ENCODE data around the gene RNF213.
A peak's percentile ranks its signal among the peaks of the same experiment; 100 is the strongest.

RNF213 gene

GRCh38 chr17:80429356-80430275 lies 169.0 kb downstream of the RNF213 start:
- DNase-seq (ENCODE audit: low read depth in 1 of 2, low spot score in 1 of 2): no peak

DNA sequence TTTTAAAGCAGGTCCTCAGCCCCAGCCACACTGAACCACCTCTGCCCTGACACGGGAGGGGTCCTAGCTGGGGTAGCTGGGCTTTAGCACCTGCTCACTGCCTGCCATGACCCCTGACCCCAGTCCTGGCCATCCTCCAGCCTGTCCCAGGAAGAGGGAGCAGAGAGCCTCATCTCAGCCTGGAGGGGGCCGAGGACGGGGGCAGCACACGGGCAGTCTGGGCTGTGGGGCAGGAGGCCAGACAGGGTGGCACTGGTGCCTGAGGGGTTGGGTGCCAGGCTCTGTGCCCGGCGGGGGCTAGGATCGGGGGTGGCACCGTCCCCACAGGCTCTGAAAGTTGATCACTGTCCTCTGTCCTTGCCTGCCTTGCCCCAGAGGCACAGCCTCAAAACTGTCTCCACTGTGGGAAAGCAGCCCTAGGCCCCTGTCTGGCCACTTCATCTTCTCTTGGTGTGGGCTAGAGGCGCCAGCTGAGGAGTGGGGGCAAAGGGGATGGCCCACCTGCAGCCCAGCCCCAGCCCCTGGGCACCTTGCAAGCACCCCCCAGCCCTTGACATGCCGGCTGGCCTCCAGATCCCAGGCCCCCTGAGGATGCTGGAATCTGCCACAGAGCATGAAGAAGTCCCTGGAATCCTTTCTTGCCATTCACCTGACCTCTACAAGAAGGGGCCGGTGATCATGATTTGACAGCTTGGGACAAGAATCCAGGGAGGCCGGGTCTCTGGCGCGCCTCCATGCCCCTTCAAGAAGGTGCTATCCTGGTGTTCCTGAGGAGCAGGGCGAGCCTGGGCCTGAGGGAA lies 170.0 kb downstream of the RNF213 start:
- DNase-seq (ENCODE audit: low read depth in 1 of 2, low spot score in 1 of 2): no peak

DNA sequence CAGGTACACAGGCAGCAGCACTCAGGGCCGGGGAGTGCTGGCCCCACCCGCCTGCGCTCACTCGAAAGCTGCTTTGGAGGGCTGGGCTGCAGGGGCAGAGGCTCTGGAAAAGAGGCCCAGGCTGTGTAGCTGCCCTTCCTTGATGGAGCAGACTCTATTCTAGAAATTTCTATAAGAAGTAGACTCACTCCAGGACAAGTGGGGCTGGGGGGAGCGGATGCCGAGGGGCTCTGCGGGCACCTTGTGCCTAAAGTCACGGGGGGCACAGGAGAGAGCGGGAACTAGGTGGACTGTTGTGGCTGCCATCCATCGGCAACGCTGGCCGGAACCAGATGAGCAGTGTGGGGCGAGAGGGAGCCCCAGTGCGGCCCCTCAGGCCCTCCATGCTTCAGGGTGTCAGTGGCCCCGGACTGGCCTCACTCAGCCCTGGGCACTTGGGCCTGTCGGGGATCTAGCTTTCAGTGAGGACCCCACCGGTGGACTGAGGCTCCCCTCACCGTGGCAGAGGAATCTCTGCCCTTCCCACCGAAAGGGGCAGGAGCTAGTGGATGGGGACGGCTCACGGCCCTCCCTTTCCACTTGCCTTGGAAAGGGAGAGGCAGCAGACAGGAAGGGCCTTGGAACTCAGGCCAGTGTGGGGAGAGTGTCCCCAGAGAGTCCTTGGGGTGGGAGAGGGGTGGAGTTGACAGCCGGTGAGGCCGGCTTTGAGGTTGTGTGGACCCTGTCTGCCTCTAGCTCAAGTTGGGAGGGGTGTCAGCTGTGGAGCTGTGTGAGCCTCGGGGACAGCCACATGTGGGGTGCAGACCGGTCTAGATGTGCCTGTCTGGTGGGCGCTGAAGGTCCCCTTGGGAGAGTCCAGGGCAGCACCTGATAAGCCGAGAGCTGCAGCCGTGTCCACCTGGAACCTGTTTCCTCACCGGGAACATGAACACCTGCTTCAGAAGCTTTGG lies 170.9 kb downstream of the RNF213 start:
- no peak for DNase-seq (ENCODE audit: low read depth in 1 of 2, low spot score in 1 of 2)

- no peak for DNase-seq (ENCODE audit: low read depth in 1 of 2, low spot score in 1 of 2)
Observed at GRCh38 chr17:80432350-80432955, 171.8 kb downstream of the RNF213 start.

GRCh38 chr17:80432961-80433550 lies 172.4 kb downstream of the RNF213 start:
- no peak for DNase-seq (ENCODE audit: low read depth in 1 of 2, low spot score in 1 of 2)

DNA sequence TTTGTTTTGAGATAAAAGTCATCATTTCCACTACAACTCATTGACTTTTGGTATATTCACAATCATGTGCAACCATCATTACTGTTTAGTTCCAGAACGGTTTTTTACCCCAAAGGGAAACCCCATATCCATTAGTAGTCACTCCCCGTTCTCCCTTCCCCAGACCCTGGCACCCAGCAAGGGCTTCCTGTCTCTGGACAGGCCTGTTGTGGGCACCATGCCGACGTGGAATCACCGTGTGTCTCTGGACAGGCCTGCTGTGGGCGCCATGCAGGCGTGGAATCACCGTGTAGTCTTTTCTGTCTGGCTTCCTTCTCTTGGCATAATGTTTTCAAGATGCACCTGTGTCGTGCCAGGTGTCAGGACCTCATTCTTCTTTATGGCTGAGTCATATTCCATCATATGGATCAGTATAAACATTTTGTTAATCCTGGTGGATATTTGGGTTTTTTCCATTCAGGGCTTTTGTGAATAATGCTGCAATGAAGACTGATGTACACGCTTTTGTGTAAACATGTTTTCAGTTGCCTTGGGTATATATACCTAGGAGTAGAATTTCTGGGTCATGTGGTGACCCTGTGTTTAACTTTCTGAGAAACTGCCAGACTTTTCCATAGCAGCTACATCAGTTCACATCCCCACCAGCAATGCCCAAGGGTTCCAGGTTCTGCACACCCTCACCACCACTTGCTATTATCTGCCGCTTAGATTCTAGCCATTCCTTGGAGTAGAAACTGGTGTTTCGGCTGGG lies 173.4 kb downstream of the RNF213 start:
- DNase-seq (ENCODE audit: low read depth in 1 of 2, low spot score in 1 of 2): no peak

GRCh38 chr17:80437532-80437931 lies 176.9 kb downstream of the RNF213 start:
- no peak for DNase-seq (ENCODE audit: low read depth in 1 of 2, low spot score in 1 of 2)

DNA sequence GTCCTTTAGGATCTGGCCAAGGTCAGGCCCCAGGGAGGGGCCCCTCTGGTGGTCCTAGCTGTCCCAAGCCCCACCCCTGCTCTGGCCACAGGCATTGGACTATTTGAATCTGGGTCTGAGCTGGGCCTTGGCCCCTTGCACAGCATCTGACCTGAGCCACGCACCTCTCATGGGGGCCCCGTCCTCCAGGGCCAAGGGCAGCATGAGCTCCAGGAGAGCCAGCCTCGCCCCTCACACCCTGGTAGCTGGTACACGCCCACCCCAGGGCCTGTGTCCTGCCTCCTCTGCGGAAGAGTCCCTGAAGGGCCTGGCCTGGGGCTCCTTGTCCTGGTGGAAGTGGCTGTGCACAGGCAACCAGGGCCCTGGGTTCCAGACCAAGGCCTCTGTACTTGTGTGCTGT lies 178.2 kb downstream of the RNF213 start:
- no peak for DNase-seq (ENCODE audit: low read depth in 1 of 2, low spot score in 1 of 2)

DNA sequence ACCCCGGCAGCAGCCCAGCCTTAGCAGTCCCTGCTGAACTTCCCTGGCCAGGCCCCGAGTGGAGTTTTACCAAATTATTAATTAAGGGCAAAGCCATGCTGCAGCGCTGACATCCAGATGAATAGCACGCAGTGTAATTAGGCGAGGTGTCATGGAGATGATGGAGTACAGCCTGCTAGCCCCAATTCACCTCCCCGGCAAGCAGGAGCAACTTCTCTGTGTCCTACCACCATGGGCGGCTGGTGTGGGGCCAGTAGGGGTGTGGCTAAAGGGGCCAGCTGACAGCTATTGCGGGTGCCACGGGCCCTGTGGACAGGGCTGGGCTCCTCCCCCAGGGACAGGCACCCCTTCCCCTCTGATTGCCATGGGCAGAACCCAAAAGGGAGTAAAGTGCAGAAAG lies 178.8 kb downstream of the RNF213 start:
- no peak for DNase-seq (ENCODE audit: low read depth in 1 of 2, low spot score in 1 of 2)

DNA sequence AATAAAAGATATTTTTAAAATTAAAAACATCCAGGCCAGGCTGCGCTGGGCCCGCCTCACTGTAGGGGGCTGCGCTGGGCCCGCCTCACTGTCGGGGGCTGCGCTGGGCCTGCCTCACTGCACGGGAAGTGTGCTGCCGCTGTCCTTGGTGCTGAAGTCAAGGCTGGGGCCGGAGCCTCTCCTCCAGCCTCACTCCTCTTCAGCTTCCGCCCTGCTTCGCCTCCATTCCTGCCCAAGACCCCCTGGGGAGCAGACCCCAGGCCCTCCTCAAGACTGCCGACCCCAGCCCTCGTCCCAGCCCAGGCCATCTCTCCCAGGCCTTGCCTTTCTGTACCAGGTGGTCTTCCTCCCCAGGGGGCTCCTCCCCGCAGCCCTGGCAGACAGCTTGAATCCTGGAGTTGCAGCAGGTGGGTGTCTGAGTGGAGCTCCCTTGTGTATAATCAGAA lies 180.5 kb downstream of the RNF213 start:
- DNase-seq (ENCODE audit: low read depth in 1 of 2, low spot score in 1 of 2): peak; percentile 19 to 21

- no peak for DNase-seq (ENCODE audit: low read depth in 1 of 2, low spot score in 1 of 2)
Observed at GRCh38 chr17:80441598-80442322, 181.1 kb downstream of the RNF213 start.

DNA sequence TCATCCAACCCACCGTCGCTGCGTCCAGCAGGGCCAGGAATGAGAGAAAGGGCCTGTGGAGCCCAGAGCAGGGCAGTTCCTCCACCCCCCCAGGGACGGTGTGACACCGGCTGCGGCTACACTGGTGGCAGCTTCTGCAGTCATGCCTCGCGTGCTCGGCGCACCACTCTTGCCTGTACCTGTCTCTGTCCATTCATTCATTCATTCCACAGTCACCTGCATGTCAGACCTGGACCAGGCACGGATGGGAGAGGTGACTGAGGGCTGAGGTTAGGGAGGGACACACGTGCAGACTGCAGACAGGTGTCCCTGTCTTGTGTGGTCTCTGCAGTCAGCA lies 181.6 kb downstream of the RNF213 start:
- DNase-seq (ENCODE audit: low read depth in 1 of 2, low spot score in 1 of 2): no peak

DNA sequence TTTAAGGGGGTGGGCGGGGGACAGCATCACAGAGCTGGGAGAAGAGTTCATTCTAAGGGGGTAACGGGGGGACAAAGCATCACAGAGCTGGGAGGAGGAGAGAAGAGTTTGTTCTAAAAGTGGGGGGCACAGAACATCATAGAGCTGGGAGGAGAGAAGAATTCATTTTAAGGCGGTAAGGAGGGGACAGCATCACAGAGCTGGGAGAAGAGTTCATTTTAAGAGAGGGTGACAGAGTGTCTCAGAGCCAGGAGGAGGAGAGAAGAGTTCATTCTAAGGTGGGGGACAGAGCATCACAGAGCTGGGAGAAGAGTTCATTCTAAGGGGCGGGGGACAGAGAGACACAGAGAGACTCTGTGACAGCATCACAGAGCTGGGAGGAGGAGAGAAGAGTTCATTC lies 182.1 kb downstream of the RNF213 start:
- no peak for DNase-seq (ENCODE audit: low read depth in 1 of 2, low spot score in 1 of 2)

- no peak for DNase-seq (ENCODE audit: low read depth in 1 of 2, low spot score in 1 of 2)
Observed at GRCh38 chr17:80443498-80443897, 182.8 kb downstream of the RNF213 start.

GRCh38 chr17:80443916-80444643 lies 183.4 kb downstream of the RNF213 start:
- no peak for DNase-seq (ENCODE audit: low read depth in 1 of 2, low spot score in 1 of 2)

- no peak for DNase-seq (ENCODE audit: low read depth in 1 of 2, low spot score in 1 of 2)
Observed at GRCh38 chr17:80444644-80444979, 184.0 kb downstream of the RNF213 start.

- no peak for DNase-seq (ENCODE audit: low read depth in 1 of 2, low spot score in 1 of 2)
Observed at GRCh38 chr17:80445007-80445725, 184.5 kb downstream of the RNF213 start.

- DNase-seq (ENCODE audit: low read depth in 1 of 2, low spot score in 1 of 2): no peak
Observed at GRCh38 chr17:80445726-80446110, 185.1 kb downstream of the RNF213 start.
